GM12872 (cell line): ENCODE data around the gene NFKBIL1.
A peak's percentile ranks its signal among the peaks of the same experiment; 100 is the strongest.

Source experiments
- CTCF ChIP-seq: IDR thresholded peaks from 3 replicates; pipeline ENCODE4 v1.5.1; 2011; ENCODE audit warnings: low read depth, mild to moderate bottlenecking, low read length, moderate library complexity; ENCODE audit not compliant: insufficient read depth

Gene NFKBIL1

DNA sequence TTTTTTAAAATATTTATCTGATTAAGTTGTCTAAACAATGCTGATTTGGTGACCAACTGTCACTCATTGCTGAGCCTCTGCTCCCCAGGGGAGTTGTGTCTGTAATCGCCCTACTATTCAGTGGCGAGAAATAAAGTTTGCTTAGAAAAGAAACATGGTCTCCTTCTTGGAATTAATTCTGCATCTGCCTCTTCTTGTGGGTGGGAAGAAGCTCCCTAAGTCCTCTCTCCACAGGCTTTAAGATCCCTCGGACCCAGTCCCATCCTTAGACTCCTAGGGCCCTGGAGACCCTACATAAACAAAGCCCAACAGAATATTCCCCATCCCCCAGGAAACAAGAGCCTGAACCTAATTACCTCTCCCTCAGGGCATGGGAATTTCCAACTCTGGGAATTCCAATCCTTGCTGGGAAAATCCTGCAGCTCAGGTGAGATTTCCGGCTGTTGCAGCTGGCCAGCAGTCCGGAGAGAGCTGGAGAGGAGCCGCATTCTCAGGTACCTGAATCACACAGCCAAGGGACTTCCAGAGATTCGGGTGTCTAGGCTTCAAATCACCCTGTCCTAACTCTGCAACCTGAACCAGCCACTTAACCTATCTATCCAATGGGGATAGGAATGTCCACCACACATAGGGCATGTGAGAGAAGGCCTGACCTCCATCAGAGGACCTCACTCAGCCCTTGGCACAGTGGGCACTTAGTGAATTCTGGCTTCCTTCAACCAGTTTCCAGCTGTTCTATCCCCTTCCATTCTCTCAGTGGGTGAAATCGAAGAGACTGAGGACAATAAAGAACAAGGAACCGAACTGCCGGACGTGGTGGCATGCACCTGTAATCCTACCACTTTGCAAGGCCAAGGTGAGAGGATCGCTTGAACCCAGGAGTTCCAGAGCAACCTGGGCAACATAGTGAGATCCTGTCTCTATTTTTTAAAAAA, 31.0 kb downstream of the NFKBIL1 start:
- TF ChIP-seq CTCF: no peak

GRCh38 chr6:31579119-31579505, 31.7 kb downstream of the NFKBIL1 start:
- no peak for TF ChIP-seq CTCF

- no peak for TF ChIP-seq CTCF
Observed at GRCh38 chr6:31579546-31580437, 32.4 kb downstream of the NFKBIL1 start.

DNA sequence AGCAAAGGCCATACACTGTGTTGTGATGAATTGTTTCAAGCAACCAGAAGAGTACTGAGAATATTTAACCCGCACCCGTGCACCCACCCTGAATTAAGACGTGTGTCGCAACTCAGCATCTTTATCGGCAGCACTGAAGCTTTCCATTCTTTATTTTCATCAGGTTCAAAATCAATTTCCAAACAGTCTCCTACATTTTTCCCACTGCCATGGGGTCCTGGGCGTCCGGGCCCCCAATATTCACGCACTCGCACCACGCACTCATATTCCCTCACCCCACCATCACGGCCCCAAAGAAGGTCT, 33.0 kb downstream of the NFKBIL1 start:
- no peak for TF ChIP-seq CTCF

- TF ChIP-seq CTCF: peak; percentile 93
Observed at GRCh38 chr6:31580807-31581433, 33.5 kb downstream of the NFKBIL1 start.

GRCh38 chr6:31581434-31582229, 34.2 kb downstream of the NFKBIL1 start:
- no peak for TF ChIP-seq CTCF

GRCh38 chr6:31582230-31582643, 34.8 kb downstream of the NFKBIL1 start, which contains the start of gene LTB:
TSS of gene LTB (minus strand) at chr6:31582424. CDS start at chr6:31582417, 7 bp downstream.
- TF ChIP-seq CTCF: 0 out of 3 replicates have a peak, but pooled peaks have one; percentile 3
